OCI-M2 (cell line): ENCODE results near the gene BMP3.

Source experiments
- DNase-seq: peaks from one replicate; lab custom pipeline; 2025; ENCODE audit not compliant: unreplicated experiment; lab: John Stamatoyannopoulos, UW

The BMP3 gene

DNA sequence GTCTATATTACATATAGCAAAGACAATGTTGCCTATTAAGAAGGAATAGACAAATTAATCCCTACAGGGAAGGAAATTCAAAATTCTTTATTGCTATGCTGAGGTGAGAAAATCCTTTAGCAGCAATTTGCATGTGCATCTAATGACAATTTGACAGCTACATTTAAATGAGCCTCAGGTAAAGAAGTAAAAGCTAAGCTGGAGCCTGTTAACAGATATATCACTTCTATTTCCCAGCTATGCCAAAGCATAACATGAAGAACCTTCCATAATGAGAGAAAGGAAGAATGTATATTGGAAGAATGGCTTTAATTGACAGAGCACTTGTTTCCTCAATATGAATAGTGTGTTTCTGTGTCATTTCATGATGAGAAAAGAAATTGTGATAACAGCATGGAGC lies 71.6 kb downstream of the BMP3 start:
- no peak for DNase-seq

DNA sequence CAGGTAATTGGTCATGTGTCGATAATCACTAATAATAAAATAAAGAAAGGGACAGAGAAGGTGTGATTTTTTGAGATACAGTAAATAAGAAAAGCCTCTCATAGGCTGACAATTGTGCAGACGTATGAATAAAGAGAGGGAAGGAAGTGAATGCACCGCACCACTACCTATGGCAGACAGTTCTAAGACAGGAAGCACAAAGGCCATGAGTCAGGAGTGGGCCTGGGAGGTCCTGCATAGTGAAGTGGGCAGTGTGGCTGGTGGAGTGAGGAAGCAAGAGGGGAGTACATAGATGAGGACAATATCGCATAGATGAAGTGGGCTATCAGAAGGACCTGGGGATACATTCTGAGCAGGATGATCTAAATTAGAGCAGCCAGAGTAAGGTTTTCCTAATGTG lies 75.6 kb downstream of the BMP3 start:
- DNase-seq, result no peak
